Measurements from ENCODE around the gene CSRNP3. TPM values are rescaled to one million over a fixed set of nuclear protein-coding genes. Genes with fewer than 3 reads are reported as not detected.
A peak's percentile ranks its signal among the peaks of the same experiment; 100 is the strongest.

Gene CSRNP3
- total RNA-seq, 1 experiment from 2014 or later, result 39.5 TPM

- Histone ChIP-seq H3K4me3 (ENCODE audit: low read depth, low read length, poor library complexity, severe bottlenecking) (no peak overlapping the region), H3K36me3 (ENCODE audit: insufficient read depth, low read length, poor library complexity, severe bottlenecking) (peaks cover 31% of the 10 kb centered on the region), H3K4me1 (ENCODE audit: insufficient read depth, low read length, poor library complexity, severe bottlenecking) (peaks cover 34% of the 10 kb centered on the region), H3K27me3 (replicated peaks; ENCODE audit: insufficient read depth, low read depth, low read length, poor library complexity) (no peaks in the 10 kb centered on the region), H3K27ac (ENCODE audit: low read depth, low read length, poor library complexity, severe bottlenecking) (no peak overlapping the region), H3K9me3 (ENCODE audit: low read depth, low read length, poor library complexity, severe bottlenecking) (peaks cover 10% of the 10 kb centered on the region)
- BruUV-seq (replicated peaks), result no TSS peak
- intact Hi-C loops (cut with micrococcal nuclease; ENCODE audit: unreplicated experiment), result no loop called here
- no peak for DNase-seq (ENCODE audit: low spot score)
- ChIA-PET CTCF (no interaction called here), POLR2A (ENCODE audit: low non-redundant PET) (no interaction called here)
- TF ChIP-seq EZH2 (IDR thresholded peaks at IDR 0.05; ENCODE audit: borderline replicate concordance, low read depth, low read length, poor library complexity, severe bottlenecking) (no peak), CTCF (conservative IDR thresholded peaks at IDR 0.05; ENCODE audit: low read depth, low read length) (no peak)
Measured at GRCh38 chr2:165593081-165593480, 123.6 kb downstream of the CSRNP3 start.

GRCh38 chr2:165594231-165594934 is 124.9 kb downstream of the CSRNP3 start:
- peaks cover 10% of the 10 kb centered on the region for H3K9me3 ChIP-seq (ENCODE audit: low read depth, low read length, poor library complexity, severe bottlenecking)
- ChIA-PET POLR2A (ENCODE audit: low non-redundant PET) (no interaction called here), CTCF (no interaction called here)
- no peaks in the 10 kb centered on the region for H3K27me3 ChIP-seq (replicated peaks; ENCODE audit: insufficient read depth, low read depth, low read length, poor library complexity)
- no TSS peak for BruUV-seq (replicated peaks)
- no peak for TF ChIP-seq EZH2 (IDR thresholded peaks at IDR 0.05; ENCODE audit: borderline replicate concordance, low read depth, low read length, poor library complexity, severe bottlenecking)
- no peak for TF ChIP-seq CTCF (conservative IDR thresholded peaks at IDR 0.05; ENCODE audit: low read depth, low read length)
- H3K4me3 ChIP-seq (ENCODE audit: low read depth, low read length, poor library complexity, severe bottlenecking), result no peak overlapping the region
- intact Hi-C loops (cut with micrococcal nuclease; ENCODE audit: unreplicated experiment), result no loop called here
- peaks cover 28% of the 10 kb centered on the region for H3K4me1 ChIP-seq (ENCODE audit: insufficient read depth, low read length, poor library complexity, severe bottlenecking)
- no peak overlapping the region for H3K27ac ChIP-seq (ENCODE audit: low read depth, low read length, poor library complexity, severe bottlenecking)
- peaks cover 32% of the 10 kb centered on the region for H3K36me3 ChIP-seq (ENCODE audit: insufficient read depth, low read length, poor library complexity, severe bottlenecking)
- DNase-seq (ENCODE audit: low spot score), result no peak

- no peak for DNase-seq (ENCODE audit: low spot score)
- CTCF ChIA-PET, result no interaction called here
- peaks cover 32% of the 10 kb centered on the region for H3K36me3 ChIP-seq (ENCODE audit: insufficient read depth, low read length, poor library complexity, severe bottlenecking)
- H3K4me1 ChIP-seq (ENCODE audit: insufficient read depth, low read length, poor library complexity, severe bottlenecking), result peaks cover 27% of the 10 kb centered on the region
- no peak for TF ChIP-seq CTCF (conservative IDR thresholded peaks at IDR 0.05; ENCODE audit: low read depth, low read length)
- TF ChIP-seq EZH2 (IDR thresholded peaks at IDR 0.05; ENCODE audit: borderline replicate concordance, low read depth, low read length, poor library complexity, severe bottlenecking), result no peak
- no TSS peak for BruUV-seq (replicated peaks)
- intact Hi-C loops (cut with micrococcal nuclease; ENCODE audit: unreplicated experiment), result no loop called here
- H3K27me3 ChIP-seq (replicated peaks; ENCODE audit: insufficient read depth, low read depth, low read length, poor library complexity), result no peaks in the 10 kb centered on the region
- H3K9me3 ChIP-seq (ENCODE audit: low read depth, low read length, poor library complexity, severe bottlenecking), result peaks cover 10% of the 10 kb centered on the region
- peak overlapping the region; percentile 35 for H3K27ac ChIP-seq (ENCODE audit: low read depth, low read length, poor library complexity, severe bottlenecking)
- no peak overlapping the region for H3K4me3 ChIP-seq (ENCODE audit: low read depth, low read length, poor library complexity, severe bottlenecking)
- POLR2A ChIA-PET (ENCODE audit: low non-redundant PET), result no interaction called here
Measured at GRCh38 chr2:165594935-165595255, 125.4 kb downstream of the CSRNP3 start.
